ENCODE measurements around the gene CDC42SE2.

- no peak for TF ChIP-seq CTCF (IDR thresholded peaks at IDR 0.05; ENCODE audit: insufficient read depth, low read length)
- no peak for TF ChIP-seq POLR2AphosphoS5 (IDR thresholded peaks at IDR 0.05; ENCODE audit: low read depth)
- TF ChIP-seq SPI1 (IDR thresholded peaks at IDR 0.05; ENCODE audit: borderline replicate concordance, low read depth): no peak
- TF ChIP-seq REST (IDR thresholded peaks at IDR 0.05; ENCODE audit: insufficient replicate concordance, low read depth): no peak
- TF ChIP-seq GABPA (IDR thresholded peaks at IDR 0.05; ENCODE audit: low read depth): no peak
These were observed 100.1 kb downstream of the CDC42SE2 start for GRCh38 chr5:131363811-131364506.
